HEK293 (cell line): ENCODE results near the gene ZNF563.

ENCODE experiments used
- ELK4 ChIP-seq: IDR thresholded peaks from 2 replicates; pipeline ENCODE4 v1.6.1; 2011; ENCODE audit warnings: mild to moderate bottlenecking, low read depth, low read length, borderline replicate concordance
- SP3 ChIP-seq: fragments of 450-650 bp; formaldehyde crosslinking; IDR thresholded peaks from 2 replicates; pipeline ENCODE4 v1.5.1; 2016; ENCODE audit warnings: missing biosample characterization, missing genetic modification characterization
- ZBTB1 ChIP-seq: fragments of 450-650 bp; formaldehyde crosslinking; IDR thresholded peaks from 2 replicates; pipeline ENCODE4 v1.5.1; 2016; ENCODE audit warnings: missing biosample characterization, missing genetic modification characterization
- ZBTB17 ChIP-seq: fragments of 450-650 bp; formaldehyde crosslinking; IDR thresholded peaks from 2 replicates; pipeline ENCODE4 v1.5.1; 2016; ENCODE audit warnings: missing biosample characterization, missing genetic modification characterization
- ZNF146 ChIP-seq: fragments of 450-650 bp; formaldehyde crosslinking; IDR thresholded peaks from 2 replicates; pipeline ENCODE4 v1.5.1; 2016; ENCODE audit warnings: missing biosample characterization, missing genetic modification characterization
- ZNF157 ChIP-seq: fragments of 450-650 bp; formaldehyde crosslinking; IDR thresholded peaks from 2 replicates; pipeline ENCODE4 v1.5.1; 2016; ENCODE audit warnings: missing biosample characterization, missing genetic modification characterization
- ZNF16 ChIP-seq: fragments of 450-650 bp; formaldehyde crosslinking; IDR thresholded peaks from 2 replicates; pipeline ENCODE4 v1.5.1; 2016; ENCODE audit warnings: low read depth, missing biosample characterization, missing genetic modification characterization
- ZNF311 ChIP-seq: fragments of 450-650 bp; formaldehyde crosslinking; IDR thresholded peaks from 2 replicates; pipeline ENCODE4 v1.5.1; 2017; ENCODE audit warnings: missing biosample characterization, missing genetic modification characterization, borderline replicate concordance
- ZNF335 ChIP-seq: fragments of 450-650 bp; formaldehyde crosslinking; conservative IDR thresholded peaks from 2 replicates; pipeline ENCODE4 v1.5.1; 2016; ENCODE audit warnings: missing biosample characterization, missing genetic modification characterization
- ZNF394 ChIP-seq: fragments of 450-650 bp; formaldehyde crosslinking; IDR thresholded peaks from 2 replicates; pipeline ENCODE4 v1.5.1; 2016; ENCODE audit warnings: missing biosample characterization, missing genetic modification characterization, mild to moderate bottlenecking, moderate library complexity, borderline replicate concordance
- ZNF433 ChIP-seq: fragments of 450-650 bp; formaldehyde crosslinking; IDR thresholded peaks from 2 replicates; pipeline ENCODE4 v1.5.1; 2016; ENCODE audit warnings: missing biosample characterization, missing genetic modification characterization, low read depth
- ZNF521 ChIP-seq: fragments of 450-650 bp; formaldehyde crosslinking; IDR thresholded peaks from 2 replicates; pipeline ENCODE4 v1.5.1; 2017; ENCODE audit warnings: missing biosample characterization, mild to moderate bottlenecking, missing genetic modification characterization
- ZNF555 ChIP-seq: fragments of 450-650 bp; formaldehyde crosslinking; conservative IDR thresholded peaks from 2 replicates; pipeline ENCODE4 v1.5.1; 2017; ENCODE audit warnings: missing biosample characterization, mild to moderate bottlenecking, missing genetic modification characterization, inconsistent platforms
- ZNF626 ChIP-seq: fragments of 450-650 bp; sonication (Bioruptor Pico); formaldehyde crosslinking; IDR thresholded peaks from 2 replicates; pipeline ENCODE4 v1.5.1; 2018; ENCODE audit warnings: missing biosample characterization, missing genetic modification characterization, inconsistent platforms
- ZNF629 ChIP-seq: fragments of 450-650 bp; formaldehyde crosslinking; IDR thresholded peaks from 2 replicates; pipeline ENCODE4 v1.5.1; 2017; ENCODE audit warnings: missing biosample characterization, missing genetic modification characterization
- ZNF660 ChIP-seq: fragments of 450-650 bp; IDR thresholded peaks from 2 replicates; pipeline ENCODE4 v1.5.1; 2018; ENCODE audit warnings: missing biosample characterization, mild to moderate bottlenecking, missing genetic modification characterization
- ZNF692 ChIP-seq: fragments of 450-650 bp; formaldehyde crosslinking; IDR thresholded peaks from 2 replicates; pipeline ENCODE4 v1.5.1; 2016; ENCODE audit warnings: missing biosample characterization, missing genetic modification characterization
- ZNF791 ChIP-seq: fragments of 450-650 bp; formaldehyde crosslinking; IDR thresholded peaks from 2 replicates; pipeline ENCODE4 v1.5.1; 2016; ENCODE audit warnings: missing biosample characterization, missing genetic modification characterization
- ZXDB ChIP-seq: fragments of 450-650 bp; formaldehyde crosslinking; IDR thresholded peaks from 2 replicates; pipeline ENCODE4 v1.5.1; 2016; ENCODE audit warnings: missing biosample characterization, missing genetic modification characterization
- TF ChIP-seq, protein P1 (sequence below): fragments of 450-650 bp; formaldehyde crosslinking; IDR thresholded peaks from 2 replicates; pipeline ENCODE4 v1.5.1; 2016; ENCODE audit warnings: missing biosample characterization, missing genetic modification characterization
- TF ChIP-seq, protein P2 (sequence below): fragments of 450-650 bp; formaldehyde crosslinking; optimal IDR thresholded peaks from 2 replicates; pipeline ENCODE3; 2016; ENCODE audit warnings: missing biosample characterization, mild to moderate bottlenecking, missing genetic modification characterization
- TF ChIP-seq, protein P3 (sequence below): fragments of 450-650 bp; formaldehyde crosslinking; IDR thresholded peaks from 2 replicates; pipeline ENCODE4 v1.5.1; 2016; ENCODE audit warnings: missing biosample characterization, missing genetic modification characterization
- TF ChIP-seq, protein P4 (sequence below): fragments of 450-650 bp; formaldehyde crosslinking; IDR thresholded peaks from 2 replicates; pipeline ENCODE4 v1.5.0; 2017; ENCODE audit warnings: missing biosample characterization, missing genetic modification characterization, borderline replicate concordance

Gene ZNF563

GRCh38 chr19:12333162-12334159 is at the start of gene ZNF563 (continued):
- TF ChIP-seq SP3 (peak; percentile 50), ZNF394 (no peak), ZNF335 (tag by site-specific recombination) (0 out of 2 replicates have a peak, but pooled peaks have one; percentile 19), ZXDB (tag by site-specific recombination) (0 out of 2 replicates have a peak, but pooled peaks have one; percentile 39), ZNF660 (tag by site-specific recombination) (no peak), ZNF555 (tag by site-specific recombination) (no peak), ZNF311 (no peak), ZNF791 (tag by site-specific recombination) (no peak), ZNF157 (tag by site-specific recombination) (no peak), ZNF629 (tag by site-specific recombination) (no peak), ZNF146 (tag by site-specific recombination) (no peak), ZNF521 (tag by site-specific recombination) (no peak), ELK4 (no peak), ZNF433 (no peak), ZBTB17 (tag by site-specific recombination) (peak; percentile 79), ZNF16 (tag by site-specific recombination) (no peak), ZNF626 (tag by site-specific recombination) (no peak), ZNF692 (tag by site-specific recombination) (0 out of 2 replicates have a peak, but pooled peaks have one; percentile 27), ZBTB1 (tag by site-specific recombination) (no peak)
- TF ChIP-seq, protein P1, sequence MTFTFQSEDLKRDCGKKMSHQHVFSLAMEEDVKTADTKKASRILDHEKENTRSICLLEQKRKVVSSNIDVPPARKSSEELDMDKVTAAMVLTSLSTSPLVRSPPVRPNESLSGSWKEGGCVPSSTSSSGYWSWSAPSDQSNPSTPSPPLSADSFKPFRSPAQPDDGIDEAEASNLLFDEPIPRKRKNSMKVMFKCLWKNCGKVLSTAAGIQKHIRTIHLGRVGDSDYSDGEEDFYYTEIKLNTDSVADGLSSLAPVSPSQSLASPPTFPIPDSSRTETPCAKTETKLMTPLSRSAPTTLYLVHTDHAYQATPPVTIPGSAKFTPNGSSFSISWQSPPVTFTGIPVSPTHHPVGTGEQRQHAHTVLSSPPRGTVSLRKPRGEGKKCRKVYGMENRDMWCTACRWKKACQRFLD (tag by site-specific recombination): no peak
- TF ChIP-seq, protein P2, sequence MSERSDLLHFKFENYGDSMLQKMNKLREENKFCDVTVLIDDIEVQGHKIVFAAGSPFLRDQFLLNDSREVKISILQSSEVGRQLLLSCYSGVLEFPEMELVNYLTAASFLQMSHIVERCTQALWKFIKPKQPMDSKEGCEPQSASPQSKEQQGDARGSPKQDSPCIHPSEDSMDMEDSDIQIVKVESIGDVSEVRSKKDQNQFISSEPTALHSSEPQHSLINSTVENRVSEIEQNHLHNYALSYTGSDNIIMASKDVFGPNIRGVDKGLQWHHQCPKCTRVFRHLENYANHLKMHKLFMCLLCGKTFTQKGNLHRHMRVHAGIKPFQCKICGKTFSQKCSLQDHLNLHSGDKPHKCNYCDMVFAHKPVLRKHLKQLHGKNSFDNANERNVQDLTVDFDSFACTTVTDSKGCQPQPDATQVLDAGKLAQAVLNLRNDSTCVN (tag by site-specific recombination): peak; percentile 9
- TF ChIP-seq, protein P3, sequence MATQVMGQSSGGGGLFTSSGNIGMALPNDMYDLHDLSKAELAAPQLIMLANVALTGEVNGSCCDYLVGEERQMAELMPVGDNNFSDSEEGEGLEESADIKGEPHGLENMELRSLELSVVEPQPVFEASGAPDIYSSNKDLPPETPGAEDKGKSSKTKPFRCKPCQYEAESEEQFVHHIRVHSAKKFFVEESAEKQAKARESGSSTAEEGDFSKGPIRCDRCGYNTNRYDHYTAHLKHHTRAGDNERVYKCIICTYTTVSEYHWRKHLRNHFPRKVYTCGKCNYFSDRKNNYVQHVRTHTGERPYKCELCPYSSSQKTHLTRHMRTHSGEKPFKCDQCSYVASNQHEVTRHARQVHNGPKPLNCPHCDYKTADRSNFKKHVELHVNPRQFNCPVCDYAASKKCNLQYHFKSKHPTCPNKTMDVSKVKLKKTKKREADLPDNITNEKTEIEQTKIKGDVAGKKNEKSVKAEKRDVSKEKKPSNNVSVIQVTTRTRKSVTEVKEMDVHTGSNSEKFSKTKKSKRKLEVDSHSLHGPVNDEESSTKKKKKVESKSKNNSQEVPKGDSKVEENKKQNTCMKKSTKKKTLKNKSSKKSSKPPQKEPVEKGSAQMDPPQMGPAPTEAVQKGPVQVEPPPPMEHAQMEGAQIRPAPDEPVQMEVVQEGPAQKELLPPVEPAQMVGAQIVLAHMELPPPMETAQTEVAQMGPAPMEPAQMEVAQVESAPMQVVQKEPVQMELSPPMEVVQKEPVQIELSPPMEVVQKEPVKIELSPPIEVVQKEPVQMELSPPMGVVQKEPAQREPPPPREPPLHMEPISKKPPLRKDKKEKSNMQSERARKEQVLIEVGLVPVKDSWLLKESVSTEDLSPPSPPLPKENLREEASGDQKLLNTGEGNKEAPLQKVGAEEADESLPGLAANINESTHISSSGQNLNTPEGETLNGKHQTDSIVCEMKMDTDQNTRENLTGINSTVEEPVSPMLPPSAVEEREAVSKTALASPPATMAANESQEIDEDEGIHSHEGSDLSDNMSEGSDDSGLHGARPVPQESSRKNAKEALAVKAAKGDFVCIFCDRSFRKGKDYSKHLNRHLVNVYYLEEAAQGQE (tag by site-specific recombination): no peak
- TF ChIP-seq, protein P4, sequence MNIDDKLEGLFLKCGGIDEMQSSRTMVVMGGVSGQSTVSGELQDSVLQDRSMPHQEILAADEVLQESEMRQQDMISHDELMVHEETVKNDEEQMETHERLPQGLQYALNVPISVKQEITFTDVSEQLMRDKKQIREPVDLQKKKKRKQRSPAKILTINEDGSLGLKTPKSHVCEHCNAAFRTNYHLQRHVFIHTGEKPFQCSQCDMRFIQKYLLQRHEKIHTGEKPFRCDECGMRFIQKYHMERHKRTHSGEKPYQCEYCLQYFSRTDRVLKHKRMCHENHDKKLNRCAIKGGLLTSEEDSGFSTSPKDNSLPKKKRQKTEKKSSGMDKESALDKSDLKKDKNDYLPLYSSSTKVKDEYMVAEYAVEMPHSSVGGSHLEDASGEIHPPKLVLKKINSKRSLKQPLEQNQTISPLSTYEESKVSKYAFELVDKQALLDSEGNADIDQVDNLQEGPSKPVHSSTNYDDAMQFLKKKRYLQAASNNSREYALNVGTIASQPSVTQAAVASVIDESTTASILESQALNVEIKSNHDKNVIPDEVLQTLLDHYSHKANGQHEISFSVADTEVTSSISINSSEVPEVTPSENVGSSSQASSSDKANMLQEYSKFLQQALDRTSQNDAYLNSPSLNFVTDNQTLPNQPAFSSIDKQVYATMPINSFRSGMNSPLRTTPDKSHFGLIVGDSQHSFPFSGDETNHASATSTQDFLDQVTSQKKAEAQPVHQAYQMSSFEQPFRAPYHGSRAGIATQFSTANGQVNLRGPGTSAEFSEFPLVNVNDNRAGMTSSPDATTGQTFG: no peak
